ENCODE data around the gene OVOL1. TPM values are rescaled to one million over a fixed set of nuclear protein-coding genes. Genes with fewer than 3 reads are reported as not detected.

Gene OVOL1
- total RNA-seq, 1 donor from 2014 or later: 0.20 TPM

DNA sequence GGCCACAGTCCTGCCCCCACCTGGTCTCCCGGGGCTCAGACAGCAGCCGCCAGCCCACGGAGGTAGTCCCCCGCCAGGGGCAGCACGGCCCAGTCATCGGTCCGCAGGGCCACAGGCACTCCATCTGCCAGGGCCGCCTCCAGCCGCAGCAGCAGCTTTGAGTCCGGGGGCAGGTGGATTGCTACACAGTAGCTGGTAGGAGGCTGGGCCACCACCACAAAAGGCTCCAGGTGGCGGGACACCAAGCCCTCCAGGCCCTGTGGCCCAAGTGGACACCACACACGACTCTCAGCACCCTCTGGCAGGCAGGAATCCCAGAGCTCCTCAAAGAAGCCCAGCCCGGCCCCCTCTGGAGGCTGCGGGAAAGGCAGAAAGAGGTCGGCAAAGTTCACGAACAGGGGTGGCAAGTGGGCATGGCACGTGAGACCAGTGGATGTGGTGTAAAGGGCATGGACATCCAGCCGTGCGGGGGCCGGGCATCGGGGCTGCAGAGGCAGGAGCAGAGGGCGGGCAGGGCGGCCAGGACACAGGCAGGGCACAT is 9.0 kb upstream of the OVOL1 start:
- DNase-seq (ENCODE audit: low read depth): no peak

GRCh38 chr11:65778431-65778900 is 8.4 kb upstream of the OVOL1 start:
- no peak for DNase-seq (ENCODE audit: low read depth)

DNA sequence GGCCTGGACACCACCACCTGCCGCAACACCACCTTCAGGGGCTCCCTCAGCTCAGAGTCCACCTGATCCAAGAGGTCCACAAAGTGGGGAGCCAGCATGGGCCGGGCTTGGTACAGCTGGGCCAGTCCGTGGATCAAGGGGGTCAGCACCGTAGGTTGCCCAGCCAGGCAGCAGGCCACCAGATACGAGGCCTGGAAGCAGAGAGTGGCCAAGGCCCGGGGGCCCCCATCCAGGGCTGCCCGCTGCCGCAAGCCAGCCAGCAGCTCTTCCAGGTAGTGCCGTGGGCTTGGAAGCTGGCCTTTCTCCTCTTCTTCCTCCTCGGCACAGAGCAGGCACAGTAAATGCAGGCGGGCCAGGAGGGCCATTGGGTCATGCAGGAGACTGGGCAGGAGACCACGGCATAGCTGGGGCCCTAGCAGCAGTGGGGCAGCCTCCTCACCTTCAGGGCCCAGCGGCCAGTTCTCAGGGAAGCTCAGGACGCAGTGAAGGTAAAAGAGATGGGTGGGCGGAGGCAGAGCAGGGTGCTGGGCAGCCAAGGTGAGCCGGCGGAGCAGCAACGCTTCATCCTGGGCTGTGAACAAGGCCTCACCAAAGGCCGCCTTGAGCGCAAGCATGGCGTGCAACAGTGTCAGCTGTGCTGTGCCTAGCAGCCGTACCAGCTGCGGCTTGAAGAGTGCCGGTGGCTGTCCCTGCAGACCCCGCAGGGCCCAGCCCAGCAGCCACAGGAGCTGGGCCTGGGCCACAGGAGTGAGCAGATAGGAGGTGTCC is 7.8 kb upstream of the OVOL1 start:
- no peak for DNase-seq (ENCODE audit: low read depth)

DNA sequence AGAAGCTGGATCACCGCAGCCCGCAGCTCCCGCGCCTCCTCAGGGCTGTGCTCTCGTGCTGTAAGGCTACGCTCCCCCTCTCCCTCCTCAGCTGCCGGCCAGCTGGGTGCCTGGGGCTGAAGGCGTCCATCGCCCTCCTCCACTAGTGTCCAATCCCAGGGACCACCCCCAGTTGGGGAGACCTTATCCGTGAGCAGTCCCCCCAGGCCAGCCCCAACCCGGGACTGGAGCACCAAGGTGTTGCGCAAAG is 7.3 kb upstream of the OVOL1 start:
- no peak for DNase-seq (ENCODE audit: low read depth)

GRCh38 chr11:65779919-65780769 is 6.7 kb upstream of the OVOL1 start:
- DNase-seq (ENCODE audit: low read depth): no peak

GRCh38 chr11:65780770-65781151 is 6.1 kb upstream of the OVOL1 start, which contains the start of gene AP5B1:
AP5B1 (minus strand) TSS chr11:65780976; CDS start chr11:65780591, 385 bp downstream.
- DNase-seq (ENCODE audit: low read depth): no peak

DNA sequence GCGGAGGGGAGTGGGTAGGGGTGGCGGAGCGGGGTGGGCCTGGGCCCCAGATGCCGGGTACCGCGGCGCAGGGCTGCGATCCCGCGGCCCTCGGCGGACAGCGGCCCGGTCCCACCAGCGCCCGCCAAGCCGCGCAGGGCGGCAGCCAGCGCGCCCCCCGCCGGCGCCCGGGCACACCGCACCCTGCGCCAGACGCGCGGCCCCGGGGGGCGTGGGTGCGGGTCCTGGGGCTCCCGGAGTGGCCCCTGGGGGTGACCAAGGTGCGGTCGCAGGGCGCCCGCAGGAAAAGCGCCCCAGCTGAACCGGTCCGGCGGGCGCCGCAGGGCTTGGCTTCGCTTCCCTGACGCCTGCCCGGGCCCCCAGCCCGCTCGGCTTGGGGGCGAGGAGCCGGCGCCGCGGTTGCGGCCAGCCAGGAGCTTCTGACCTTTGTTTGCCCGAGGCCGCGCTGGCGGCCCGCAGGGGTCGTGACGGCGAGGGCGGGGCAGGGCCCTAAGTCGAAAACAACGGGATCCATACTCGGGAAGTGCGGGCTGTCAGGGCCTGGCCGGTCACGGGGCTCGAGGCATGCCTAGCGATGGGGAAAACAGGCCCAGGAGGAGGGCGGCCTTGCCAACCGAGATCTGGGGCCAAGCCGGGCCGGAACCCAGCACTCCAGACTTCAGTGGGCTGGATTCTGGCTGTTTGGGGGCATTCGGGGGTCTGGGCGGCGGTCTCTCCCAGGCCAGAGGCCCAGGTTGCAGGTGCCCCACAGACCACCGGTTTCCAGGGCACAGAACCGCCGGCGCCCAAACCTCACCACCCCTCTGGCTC is 5.5 kb upstream of the OVOL1 start:
- no peak for DNase-seq (ENCODE audit: low read depth)

DNA sequence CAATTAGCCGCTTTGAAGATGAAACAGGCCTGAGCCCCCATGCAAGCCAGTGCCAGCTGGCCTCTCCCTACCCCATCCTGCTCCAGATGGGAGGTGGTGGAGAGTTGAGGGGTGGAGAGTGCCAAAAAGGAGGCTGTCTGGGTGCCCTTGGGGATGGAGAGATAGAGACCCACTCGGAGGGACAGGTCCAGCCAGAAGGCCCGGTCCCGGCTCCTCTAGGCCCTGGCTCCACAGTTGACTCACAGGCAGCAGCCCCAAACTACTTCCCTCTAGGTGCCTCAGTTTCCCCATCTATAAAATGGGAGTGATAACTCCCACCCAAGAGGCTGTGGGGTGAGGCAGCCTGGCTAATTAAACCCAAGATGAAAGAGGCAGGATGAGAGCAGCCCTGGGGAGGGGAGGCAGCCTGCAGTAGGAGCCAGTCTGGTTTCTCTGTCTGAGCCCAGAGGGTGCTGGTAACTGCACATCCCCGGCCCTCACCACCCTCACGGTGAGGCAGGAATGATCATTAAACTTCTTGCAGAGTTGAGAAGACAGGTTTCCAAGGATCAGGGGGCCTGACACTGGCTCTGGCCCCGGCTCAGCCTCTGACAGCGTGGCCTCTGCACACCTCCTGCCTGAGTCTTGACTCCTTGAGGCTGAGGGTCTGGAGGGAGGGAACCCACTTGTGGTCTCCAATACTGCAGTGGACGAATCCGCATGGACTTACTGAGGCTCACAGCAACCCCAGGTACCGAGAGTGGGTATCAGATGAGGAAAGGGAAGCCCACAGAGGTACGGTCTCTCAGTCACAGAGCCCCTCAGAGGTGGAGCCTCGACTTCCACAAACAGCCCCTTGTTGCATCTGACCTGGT is 4.7 kb upstream of the OVOL1 start:
- no peak for DNase-seq (ENCODE audit: low read depth)

DNA sequence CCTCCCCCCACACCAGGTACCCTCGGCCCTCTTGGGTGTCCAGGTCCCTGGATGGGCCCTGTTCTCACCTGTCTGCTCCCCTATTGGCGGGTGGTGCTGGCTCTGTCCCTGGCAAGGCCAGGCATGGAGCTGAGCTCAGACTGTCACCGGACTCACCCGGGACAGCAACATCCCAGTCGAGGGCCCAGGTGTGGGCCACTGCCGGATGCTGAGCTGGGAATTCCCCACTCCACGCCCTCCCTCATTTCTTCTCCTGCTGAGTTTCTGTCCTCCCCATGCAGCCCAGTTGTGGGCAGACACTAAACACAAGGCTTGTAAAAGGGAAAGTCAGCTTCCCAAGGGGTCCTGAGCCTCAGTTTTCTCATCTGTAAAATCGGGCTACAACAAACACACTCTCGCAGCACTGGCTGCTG is 4.0 kb upstream of the OVOL1 start:
- DNase-seq (ENCODE audit: low read depth): no peak

DNA sequence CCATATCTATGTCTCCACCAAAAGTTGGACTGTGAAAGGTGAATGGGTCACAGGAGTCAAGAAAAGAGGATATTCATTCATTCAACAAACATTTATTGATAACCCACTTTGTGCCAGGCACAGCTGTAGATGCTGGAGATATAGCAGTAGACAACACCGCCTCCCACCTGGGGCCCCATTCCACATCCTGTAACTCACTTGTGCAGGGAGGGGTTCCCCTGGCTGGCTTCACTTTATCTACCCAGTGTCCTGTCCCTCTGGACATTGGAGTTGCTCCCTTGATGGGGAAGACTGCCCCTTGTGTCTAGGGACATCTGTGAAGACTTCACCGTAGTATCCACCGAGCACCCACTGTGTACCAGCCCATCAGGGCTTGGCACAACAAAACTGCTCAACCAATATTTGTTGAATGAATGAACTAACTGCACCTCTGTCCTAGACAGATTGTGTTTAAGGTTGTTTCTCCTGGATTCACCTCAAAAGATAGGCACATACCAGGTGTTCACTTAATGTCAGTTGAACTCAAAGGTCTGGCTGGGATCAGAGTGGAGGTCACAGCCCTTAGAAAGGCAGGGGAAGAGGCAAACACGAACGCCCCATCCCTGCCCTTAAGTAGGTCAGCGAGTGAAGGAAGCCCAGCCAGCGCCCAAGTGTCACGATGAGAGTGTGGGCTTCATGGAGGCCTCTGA is 1.4 kb upstream of the OVOL1 start:
- no peak for DNase-seq (ENCODE audit: low read depth)

- DNase-seq (ENCODE audit: low read depth): no peak
Observed at GRCh38 chr11:65786008-65786785, 666 bp upstream of the OVOL1 start.

GRCh38 chr11:65787649-65788622 is 1.1 kb downstream of the OVOL1 start:
- DNase-seq (ENCODE audit: low read depth): no peak

DNA sequence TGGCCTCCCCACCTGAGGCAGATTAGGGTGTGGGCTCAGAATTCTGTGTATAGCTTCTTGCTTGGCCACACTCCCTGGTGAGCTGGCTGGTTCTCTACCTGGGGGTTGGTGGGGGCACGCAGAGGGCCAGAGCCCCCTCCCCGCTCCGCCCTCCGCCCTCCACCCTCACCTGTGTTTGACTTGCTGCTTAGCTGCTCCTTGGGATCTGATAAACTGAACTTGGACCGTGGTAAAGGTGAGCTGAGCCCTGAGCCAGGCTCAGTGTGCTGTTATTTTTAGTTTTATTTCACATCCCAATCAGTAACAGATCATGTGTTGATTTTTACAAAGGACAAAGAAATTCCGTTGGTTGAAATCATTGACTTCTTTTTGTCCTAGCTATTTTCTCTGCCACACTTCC is 2.0 kb downstream of the OVOL1 start:
- no peak for DNase-seq (ENCODE audit: low read depth)

DNA sequence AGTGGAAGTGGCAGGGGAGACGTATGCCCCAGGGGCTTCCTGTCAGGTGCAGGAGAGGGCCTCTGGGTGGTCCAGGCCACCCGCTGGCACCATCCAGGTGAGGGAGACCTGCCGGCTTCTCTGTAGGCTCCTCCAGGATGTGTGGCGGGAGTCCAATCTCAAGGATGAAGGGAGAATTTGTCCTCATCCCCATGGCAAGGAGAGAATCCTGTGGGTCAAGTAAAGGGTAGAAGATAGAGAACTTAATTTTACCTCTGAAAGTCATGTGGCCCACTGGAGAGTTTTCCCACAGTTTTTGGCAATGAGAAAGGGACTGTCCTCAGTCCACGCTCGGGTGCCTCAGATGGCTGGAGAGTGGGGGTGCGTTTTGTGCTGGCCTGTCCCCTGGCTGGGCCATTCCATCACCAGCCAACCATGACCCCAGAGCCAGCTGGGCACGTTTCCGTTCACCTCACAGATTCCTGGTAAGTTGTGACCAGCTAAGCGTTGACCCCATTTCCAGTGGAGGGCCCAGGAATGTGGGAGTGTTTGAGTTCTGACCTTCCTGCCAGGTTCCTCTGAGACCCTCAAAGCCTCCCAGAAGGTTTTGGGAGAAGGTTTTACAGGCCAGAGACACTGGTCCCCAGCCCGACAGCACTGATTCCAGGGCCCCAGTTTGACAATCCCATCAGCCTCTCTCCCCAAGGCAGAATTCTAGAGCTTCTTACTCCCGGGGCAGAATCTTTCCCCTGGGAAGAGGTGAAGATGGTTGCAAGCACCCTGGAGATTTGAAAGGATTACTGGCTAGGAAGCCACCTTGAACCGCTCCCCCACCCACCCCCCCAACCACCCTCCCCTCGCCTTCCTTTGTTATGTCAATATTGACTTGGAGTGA is 2.6 kb downstream of the OVOL1 start:
- DNase-seq (ENCODE audit: low read depth): no peak

DNA sequence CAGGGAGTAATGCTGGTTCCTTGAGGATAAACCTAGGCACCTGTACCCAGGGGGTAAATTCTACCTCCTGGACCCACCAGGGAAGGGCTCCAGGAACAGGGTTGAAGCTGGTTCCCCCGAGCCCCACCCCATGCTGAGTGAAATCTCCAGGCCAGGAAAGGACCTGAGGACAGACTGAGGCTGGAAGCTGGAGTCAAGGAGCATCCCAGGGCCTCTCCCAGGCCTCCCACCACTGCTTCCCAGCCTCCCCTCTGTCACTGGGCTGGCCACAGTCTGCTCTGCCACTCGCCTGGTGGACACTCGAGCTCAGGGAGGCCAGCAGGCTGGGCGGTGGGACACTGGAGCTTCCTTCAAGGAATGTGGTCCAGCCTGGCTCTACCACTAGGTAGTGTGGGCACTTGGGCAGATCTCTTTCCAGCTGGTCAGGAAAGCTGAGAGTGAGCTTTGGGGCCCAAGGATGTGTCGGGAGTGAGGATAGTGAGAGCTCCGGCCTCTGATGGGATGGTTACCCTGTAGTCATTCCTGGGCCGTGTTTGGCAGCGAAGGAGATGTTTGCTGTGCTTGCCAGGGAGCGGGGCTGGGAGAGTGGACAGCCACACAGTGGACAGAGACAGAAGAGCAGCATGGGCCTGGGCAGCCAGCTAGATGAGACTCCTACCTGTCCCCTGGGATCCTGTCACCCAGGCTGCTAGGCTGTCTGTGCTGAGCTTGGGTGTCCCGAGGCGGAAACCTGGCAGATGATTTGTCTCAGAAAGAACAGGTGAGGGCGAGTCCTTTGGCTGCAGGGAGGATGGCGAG is 3.4 kb downstream of the OVOL1 start:
- no peak for DNase-seq (ENCODE audit: low read depth)

DNA sequence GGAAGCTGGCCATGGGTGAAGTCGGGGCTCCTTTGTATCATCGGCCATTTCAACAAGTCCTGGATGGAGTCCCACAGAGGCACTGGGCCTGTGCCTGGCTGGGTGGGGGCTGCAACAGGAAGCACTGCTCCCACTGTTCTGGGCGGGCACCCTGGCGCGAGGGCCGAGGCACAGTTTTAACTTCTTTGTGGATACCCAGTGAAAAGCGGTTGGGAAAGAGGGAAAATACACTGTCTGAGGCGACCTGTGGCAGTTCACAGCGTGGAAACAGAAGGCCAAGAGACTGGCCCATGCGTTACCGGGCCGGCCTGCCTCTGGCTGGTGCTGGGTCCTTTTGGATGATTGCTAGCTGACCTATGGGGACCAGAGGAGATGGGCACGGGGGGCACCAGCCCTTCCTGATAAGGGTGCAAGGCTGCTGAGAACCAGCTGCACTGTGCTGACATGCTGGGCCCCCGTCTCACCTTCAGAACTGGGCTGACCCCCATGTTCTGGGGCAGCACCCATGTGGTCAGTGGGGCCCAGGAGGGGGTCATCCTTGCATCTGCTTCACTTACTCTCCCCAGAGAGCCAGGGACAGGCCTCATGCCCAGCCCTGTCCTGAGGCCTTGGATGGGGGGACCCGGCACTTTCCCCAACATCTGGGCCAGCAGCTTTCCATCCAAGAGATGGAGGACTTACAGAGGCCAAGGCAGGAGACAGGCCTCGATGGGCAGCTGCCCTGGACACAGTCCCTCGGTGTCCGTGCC is 4.2 kb downstream of the OVOL1 start:
- DNase-seq (ENCODE audit: low read depth): no peak
